PFSK-1 (cell line): ENCODE results near the gene CCDC85A.

Source experiments
- POLR2AphosphoS5 ChIP-seq: IDR thresholded peaks from 2 replicates; pipeline ENCODE4 v1.6.1; 2012; ENCODE audit warnings: low read depth, mild to moderate bottlenecking, control low read depth, low read length, moderate library complexity
- TAF1 ChIP-seq: IDR thresholded peaks from 2 replicates; pipeline ENCODE4 v1.6.1; 2012; ENCODE audit warnings: low read length, control low read depth, borderline replicate concordance; ENCODE audit not compliant: insufficient read depth

- TF ChIP-seq POLR2AphosphoS5 (no peak), TAF1 (no peak)
Measured at GRCh38 chr2:56215911-56216310, 32.1 kb downstream of the CCDC85A start.
